ENCODE data around the gene NOB1. TPM values are rescaled to one million over a fixed set of nuclear protein-coding genes. Genes with fewer than 3 reads are reported as not detected.
"Not testable (repeated sequence)": the region's sequence is repeated elsewhere in the genome, so short reads cannot be mapped to it uniquely, and the experiment has no call there.

NOB1 gene
- total and polyA plus RNA-seq, 8 donors: 4.9 to 76.4 (median 52.7) TPM

DNA sequence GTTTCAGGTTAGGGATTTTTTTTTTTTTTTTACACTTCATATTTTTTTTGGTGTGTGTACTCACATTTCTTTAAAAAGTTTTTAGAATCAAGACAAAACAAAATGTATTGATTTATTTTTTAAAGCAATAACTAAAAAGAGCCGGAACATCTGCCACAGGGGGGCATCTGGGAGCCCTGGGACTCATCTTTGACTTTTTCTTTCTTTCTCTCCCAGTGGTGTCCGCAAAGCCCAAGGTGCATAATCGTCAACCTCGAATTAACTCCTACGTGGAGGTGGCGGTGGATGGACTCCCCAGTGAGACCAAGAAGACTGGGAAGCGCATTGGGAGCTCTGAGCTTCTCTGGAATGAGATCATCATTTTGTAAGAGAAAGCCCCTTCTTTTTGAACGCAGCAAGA, 43.7 kb upstream of the NOB1 start:
- Histone ChIP-seq H3K9me3 (no peaks in the 10 kb centered on the region), H3K4me1 (peaks cover 0 to 11% (median 7%) of the 10 kb centered on the region in 4 donors), H3K27ac (no peak overlapping the region), H3K4me3 (no peak overlapping the region), H3K27me3 (no peaks in the 10 kb centered on the region), H3K36me3 (peaks cover 14 to 62% (median 49%) of the 10 kb centered on the region in 4 donors)
- intact Hi-C loops (cut with DNase I; ENCODE audit: low total_unique reads): loop anchor here (5.0 kb wide), 1 partner anchor 134 kb away; no protein-coding TSS in a partner anchor
- TF ChIP-seq POLR2A (IDR thresholded peaks at IDR 0.05) (no peak), EP300 (IDR thresholded peaks at IDR 0.05) (no peak), POLR2AphosphoS5 (IDR thresholded peaks at IDR 0.05) (no peak)
- TF ChIP-seq, protein P1, sequence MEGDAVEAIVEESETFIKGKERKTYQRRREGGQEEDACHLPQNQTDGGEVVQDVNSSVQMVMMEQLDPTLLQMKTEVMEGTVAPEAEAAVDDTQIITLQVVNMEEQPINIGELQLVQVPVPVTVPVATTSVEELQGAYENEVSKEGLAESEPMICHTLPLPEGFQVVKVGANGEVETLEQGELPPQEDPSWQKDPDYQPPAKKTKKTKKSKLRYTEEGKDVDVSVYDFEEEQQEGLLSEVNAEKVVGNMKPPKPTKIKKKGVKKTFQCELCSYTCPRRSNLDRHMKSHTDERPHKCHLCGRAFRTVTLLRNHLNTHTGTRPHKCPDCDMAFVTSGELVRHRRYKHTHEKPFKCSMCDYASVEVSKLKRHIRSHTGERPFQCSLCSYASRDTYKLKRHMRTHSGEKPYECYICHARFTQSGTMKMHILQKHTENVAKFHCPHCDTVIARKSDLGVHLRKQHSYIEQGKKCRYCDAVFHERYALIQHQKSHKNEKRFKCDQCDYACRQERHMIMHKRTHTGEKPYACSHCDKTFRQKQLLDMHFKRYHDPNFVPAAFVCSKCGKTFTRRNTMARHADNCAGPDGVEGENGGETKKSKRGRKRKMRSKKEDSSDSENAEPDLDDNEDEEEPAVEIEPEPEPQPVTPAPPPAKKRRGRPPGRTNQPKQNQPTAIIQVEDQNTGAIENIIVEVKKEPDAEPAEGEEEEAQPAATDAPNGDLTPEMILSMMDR (IDR thresholded peaks at IDR 0.05): no peak
- 58 to 79% (median 73%) methylated on average over 8 of the region's 8 CpGs for WGBS, 5 donors
- peak in 1 of 2 donors; percentile 18 for DNase-seq

DNA sequence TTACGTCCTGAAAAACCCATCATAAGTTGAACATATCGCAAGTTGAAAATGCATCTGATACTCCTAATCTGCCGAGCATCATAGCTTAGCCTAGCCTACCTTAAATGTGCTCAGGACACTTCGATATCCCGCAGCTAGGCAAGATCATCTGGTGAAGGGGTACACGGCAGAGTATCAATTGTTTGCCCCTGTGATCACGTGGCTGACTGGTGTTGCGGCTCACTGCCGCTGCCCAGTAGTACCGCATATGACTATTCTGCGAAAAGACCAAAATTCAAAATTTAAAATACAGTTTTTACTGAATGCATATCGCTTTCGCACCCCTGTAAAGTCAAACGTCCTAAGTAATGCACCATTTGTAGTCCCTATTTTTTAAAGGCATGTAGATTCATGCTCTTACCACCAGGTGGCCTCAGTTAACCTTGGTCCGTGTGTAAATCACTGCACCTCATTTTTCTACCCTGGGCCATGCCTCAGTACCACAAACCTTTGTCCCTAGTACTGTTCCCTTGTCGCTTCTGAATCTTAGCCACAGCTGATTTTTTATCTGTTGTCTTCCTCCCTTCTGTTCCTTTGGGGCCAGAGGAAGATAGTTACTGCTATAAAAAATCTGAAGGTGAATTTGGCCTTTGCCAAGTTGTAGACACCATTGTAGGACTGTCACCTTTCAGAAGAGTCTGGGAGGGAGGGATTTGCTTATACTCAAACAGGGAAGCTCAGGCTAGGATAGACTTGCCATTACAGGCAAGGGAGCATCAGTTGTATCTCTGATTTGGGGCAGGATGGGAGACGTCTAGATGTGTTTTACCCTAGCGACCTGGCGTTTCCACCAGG, 41.8 kb upstream of the NOB1 start:
- Histone ChIP-seq H3K9me3 (no peaks in the 10 kb centered on the region), H3K36me3 (peaks cover 13 to 56% (median 43%) of the 10 kb centered on the region in 4 donors), H3K27me3 (no peaks in the 10 kb centered on the region), H3K4me3 (peak overlapping the region in 1 of 4 donors; percentile 2), H3K4me1 (peaks cover 0 to 11% (median 7%) of the 10 kb centered on the region in 4 donors), H3K27ac (no peak overlapping the region)
- TF ChIP-seq, protein P1 (IDR thresholded peaks at IDR 0.05): peak in 6 of 7 experiments; percentile 11 to 97 (median 91)
- no peak for TF ChIP-seq POLR2AphosphoS5 (IDR thresholded peaks at IDR 0.05)
- peak in 1 of 2 donors; percentile 89 for DNase-seq
- intact Hi-C loops (cut with DNase I; ENCODE audit: low total_unique reads): loop anchor here (5.0 kb wide), 1 partner anchor 136 kb away; no protein-coding TSS in a partner anchor
- 38 to 46% (median 43%) methylated on average over 19 of the region's 19 CpGs for WGBS, 5 donors

DNA sequence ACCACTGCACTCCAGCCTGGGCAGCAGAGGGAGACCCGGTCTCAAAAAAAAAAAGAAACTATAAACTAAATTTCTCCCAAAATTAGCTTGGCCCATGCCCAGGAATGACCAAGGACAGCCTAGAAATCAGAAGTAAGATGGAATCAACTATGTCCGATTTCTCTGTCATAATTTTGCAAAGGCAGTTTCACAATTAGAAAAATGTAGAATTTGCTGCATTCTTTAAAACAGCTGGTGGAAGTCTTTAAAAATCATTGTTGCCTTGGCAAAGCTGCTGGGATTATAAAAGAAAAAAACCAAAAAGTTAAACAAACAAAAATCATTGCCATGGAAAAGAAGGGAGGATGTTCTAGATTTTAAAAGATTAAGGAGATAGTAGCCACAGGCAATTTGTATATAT, 39.8 kb upstream of the NOB1 start:
- Histone ChIP-seq H3K9me3 (no peaks in the 10 kb centered on the region), H3K27ac (no peak overlapping the region), H3K4me1 (peaks cover 0 to 11% (median 7%) of the 10 kb centered on the region in 4 donors), H3K36me3 (peaks cover 12 to 56% (median 44%) of the 10 kb centered on the region in 4 donors), H3K27me3 (no peaks in the 10 kb centered on the region), H3K4me3 (no peak overlapping the region)
- TF ChIP-seq POLR2A (IDR thresholded peaks at IDR 0.05) (no peak), POLR2AphosphoS5 (IDR thresholded peaks at IDR 0.05) (no peak), EP300 (IDR thresholded peaks at IDR 0.05) (no peak)
- TF ChIP-seq, protein P1 (IDR thresholded peaks at IDR 0.05): no peak
- intact Hi-C loops (cut with DNase I; ENCODE audit: low total_unique reads): no loop called here
- 67 to 82% (median 79%) methylated on average over 2 of the region's 2 CpGs for WGBS, 5 donors
- no peak for DNase-seq

DNA sequence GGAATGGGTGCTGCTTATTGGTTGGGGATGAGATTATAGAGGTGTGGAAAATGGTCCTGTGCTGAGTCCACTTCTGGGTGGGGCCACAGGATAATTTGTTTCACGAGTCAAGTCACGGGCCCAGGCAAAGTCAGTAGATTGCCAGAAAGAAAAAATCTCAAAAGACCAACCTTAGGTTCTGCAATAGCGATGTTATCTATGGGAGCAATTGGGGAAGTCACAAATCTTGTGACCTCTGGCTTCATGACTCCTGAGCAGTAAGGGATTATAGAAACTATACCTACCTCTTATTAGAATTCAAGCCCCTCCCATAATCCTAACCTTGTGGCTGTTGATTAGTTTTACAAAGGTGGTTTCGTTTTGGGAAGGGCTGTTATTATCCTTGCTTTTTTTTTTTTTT, 38.8 kb upstream of the NOB1 start:
- H3K36me3 ChIP-seq: peaks cover 13 to 56% (median 44%) of the 10 kb centered on the region in 4 donors
- TF ChIP-seq POLR2A (IDR thresholded peaks at IDR 0.05): no peak
- no peak for TF ChIP-seq POLR2AphosphoS5 (IDR thresholded peaks at IDR 0.05)
- TF ChIP-seq EP300 (IDR thresholded peaks at IDR 0.05): no peak
- TF ChIP-seq, protein P1 (IDR thresholded peaks at IDR 0.05): no peak
- H3K27me3 ChIP-seq: no peaks in the 10 kb centered on the region
- intact Hi-C loops (cut with DNase I; ENCODE audit: low total_unique reads): no loop called here
- peaks cover 0 to 11% (median 7%) of the 10 kb centered on the region in 4 donors for H3K4me1 ChIP-seq
- no peaks in the 10 kb centered on the region for H3K9me3 ChIP-seq
- no peak overlapping the region for H3K27ac ChIP-seq
- DNase-seq: no peak
- no peak overlapping the region for H3K4me3 ChIP-seq
- WGBS, 5 donors: 85 to 93% (median 92%) methylated on average over 4 of the region's 4 CpGs

DNA sequence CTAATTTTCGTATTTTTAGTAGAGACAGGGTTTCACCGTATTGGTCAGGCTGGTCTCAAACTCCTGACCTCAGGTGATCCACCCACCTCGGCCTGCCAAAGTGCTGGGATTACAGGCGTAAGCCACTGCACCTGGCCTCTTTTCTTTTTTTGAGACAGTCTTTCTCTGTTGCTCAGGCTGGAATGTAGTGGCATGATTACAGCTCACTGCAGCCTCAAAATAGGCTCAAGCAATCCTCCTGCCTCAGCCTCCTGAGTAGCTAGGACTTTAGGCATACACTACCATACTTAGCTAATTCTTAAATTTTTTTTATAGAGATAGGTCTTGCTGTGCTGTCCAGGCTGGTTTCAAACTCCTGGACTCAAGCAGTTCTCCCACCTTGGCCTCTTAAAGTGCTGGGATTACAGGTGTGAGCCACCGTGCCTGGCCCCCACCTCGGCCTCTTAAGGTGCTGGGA, 36.7 kb upstream of the NOB1 start:
- H3K4me3 ChIP-seq; H3K9me3 ChIP-seq; DNase-seq; intact Hi-C loops (cut with DNase I; ENCODE audit: low total_unique reads); H3K27me3 ChIP-seq; H3K4me1 ChIP-seq; H3K27ac ChIP-seq: not testable (repeated sequence)
- WGBS, 5 donors: 92 to 98% (median 94%) methylated on average over 6 of the region's 6 CpGs
- peaks cover 26 to 74% (median 63%) of the 10 kb centered on the region in 4 donors for H3K36me3 ChIP-seq
